ENCODE measurements around the gene SERINC5. TPM values are rescaled to one million over a fixed set of nuclear protein-coding genes. Genes with fewer than 3 reads are reported as not detected.
A peak's percentile ranks its signal among the peaks of the same experiment; 100 is the strongest.

The SERINC5 gene
- total RNA-seq, 1 experiment from 2014 or later: 128 TPM

DNA sequence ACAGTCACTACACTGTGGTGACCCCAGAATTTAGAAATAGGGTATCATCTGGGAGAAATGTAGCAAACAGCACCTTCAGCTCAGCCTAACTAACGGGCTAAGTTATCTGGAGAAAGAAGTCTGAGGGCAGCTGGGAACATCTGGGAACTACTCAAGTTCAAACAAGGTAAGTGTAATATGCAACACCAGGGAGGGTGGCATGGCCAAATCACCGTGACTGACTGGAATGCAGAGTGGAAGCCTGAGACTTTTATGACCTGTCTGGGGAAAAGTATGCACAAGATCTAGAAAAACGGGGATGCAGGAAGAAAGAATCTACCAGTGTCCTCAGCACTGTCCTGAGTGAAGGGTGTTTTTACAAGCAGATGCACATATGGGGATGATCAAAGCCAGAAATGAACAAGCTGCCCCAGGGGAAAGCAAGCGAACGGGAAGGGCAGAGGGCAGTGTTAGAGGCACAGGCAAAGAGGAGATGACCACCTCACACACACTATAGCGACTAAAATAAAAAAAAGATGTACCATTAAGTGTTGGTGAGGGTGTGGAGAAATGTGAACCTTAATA lies 59.9 kb downstream of the SERINC5 start:
- POLR2A ChIA-PET: no interaction called here
- CTCF ChIA-PET: no interaction called here
- Mint-ChIP-seq H3K4me1 (peaks cover 63% of the 10 kb centered on the region), H3K27ac (peak overlapping the region; percentile 71), H3K9me3 (no peaks in the 10 kb centered on the region), H3K4me3 (no peak overlapping the region), H3K36me3 (peaks cover 33% of the 10 kb centered on the region), H3K27me3 (ENCODE audit: low read depth) (no peaks in the 10 kb centered on the region)
- TF ChIP-seq SMAD3 (CRISPR knock-in tag; IDR thresholded peaks at IDR 0.05; ENCODE audit: borderline replicate concordance): no peak
- no peak for DNase-seq (ENCODE audit: low spot score)
- ATAC-seq: no peak

DNA sequence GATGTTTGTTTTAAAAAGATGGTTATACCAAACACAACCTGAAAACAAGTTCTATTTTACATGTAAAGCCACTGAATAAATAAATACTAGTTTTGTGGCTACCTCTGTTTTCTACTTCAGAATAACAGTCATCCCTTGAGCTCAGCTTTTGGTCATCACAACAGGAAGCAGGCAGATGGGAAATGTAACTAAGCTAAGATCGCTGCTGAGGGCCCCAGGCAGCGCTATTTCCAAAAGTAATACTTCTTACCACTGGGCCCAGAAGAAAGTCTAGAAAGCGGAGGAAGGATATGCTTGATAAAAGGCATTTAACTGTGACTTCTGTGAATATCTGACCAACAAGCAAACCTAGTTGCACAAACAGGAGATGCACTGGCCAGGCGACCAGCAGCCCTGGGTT lies 61.4 kb downstream of the SERINC5 start:
- peaks cover 20% of the 10 kb centered on the region for H3K36me3 Mint-ChIP-seq
- H3K9me3 Mint-ChIP-seq: no peaks in the 10 kb centered on the region
- H3K27me3 Mint-ChIP-seq (ENCODE audit: low read depth): no peaks in the 10 kb centered on the region
- H3K4me3 Mint-ChIP-seq: no peak overlapping the region
- ChIA-PET POLR2A (no interaction called here), CTCF (interaction anchor here (0.7 to 1.3 kb wide), 3 partner anchors 9 to 72 kb away, joined by 3 to 4 read pairs (median 3); no protein-coding TSS in a partner anchor)
- peak overlapping the region; percentile 60; the same call in 1 of the 2 replicates for H3K27ac Mint-ChIP-seq
- ATAC-seq: no peak
- DNase-seq (ENCODE audit: low spot score): no peak
- peaks cover 76% of the 10 kb centered on the region for H3K4me1 Mint-ChIP-seq
- TF ChIP-seq, protein P1, sequence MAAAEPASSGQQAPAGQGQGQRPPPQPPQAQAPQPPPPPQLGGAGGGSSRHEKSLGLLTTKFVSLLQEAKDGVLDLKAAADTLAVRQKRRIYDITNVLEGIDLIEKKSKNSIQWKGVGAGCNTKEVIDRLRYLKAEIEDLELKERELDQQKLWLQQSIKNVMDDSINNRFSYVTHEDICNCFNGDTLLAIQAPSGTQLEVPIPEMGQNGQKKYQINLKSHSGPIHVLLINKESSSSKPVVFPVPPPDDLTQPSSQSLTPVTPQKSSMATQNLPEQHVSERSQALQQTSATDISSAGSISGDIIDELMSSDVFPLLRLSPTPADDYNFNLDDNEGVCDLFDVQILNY (CRISPR knock-in tag; IDR thresholded peaks at IDR 0.05): no peak
- TF ChIP-seq MYBL2 (CRISPR knock-in tag; IDR thresholded peaks at IDR 0.05): no peak
- TF ChIP-seq, protein P2, sequence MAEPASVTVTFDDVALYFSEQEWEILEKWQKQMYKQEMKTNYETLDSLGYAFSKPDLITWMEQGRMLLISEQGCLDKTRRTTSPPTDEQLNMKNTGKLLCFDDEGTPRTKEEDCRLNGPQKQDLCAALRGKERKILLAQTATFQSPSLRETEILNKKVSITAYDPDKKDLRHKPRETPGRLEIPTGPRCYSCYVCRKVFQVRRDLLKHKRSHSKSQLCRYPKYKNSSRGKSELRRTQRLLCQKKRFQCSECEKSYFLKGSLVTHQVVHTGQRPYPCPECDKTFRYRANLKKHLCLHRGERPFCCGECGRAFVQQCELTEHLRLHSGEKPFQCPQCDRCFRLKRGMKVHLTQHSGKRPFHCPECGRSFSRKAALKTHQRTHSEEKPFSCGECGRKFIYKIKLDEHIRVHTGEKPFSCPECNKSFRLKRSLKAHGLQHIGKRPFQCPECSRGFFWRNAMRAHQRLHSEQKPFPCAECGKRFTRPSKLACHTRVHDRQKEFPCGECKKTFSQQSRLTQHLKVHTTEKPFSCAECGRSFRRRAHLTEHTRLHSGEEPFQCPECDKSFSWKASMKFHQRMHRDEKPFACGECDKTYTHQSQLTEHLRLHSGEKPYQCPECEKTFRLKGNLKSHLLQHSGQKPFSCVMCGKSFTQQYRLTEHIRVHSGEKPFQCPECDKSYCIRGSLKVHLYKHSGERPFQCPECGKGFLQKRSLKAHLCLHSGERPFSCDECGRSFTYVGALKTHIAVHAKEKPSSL (CRISPR knock-in tag; conservative IDR thresholded peaks at IDR 0.05): no peak

DNA sequence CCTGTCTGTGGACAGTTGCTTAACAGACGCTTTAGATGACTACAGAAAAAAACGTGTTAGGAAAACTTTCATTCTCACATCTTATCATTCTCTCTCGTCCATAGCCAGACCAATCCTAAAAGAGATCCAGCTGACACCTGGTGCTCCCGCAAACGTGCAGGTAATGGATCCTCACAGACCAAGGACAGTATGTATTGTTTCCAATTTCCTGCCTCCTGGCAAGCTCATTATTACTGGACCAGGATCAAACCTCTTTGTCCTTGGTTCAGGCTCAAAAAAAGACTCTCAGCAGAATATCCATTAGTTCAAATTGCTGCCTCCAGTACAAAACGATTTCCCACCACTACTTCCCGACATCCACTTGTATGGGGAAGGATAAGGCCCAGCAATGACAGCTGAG lies 62.4 kb downstream of the SERINC5 start:
- Mint-ChIP-seq H3K4me1 (peaks cover 75% of the 10 kb centered on the region), H3K4me3 (peak overlapping the region; percentile 18; the same call in 1 of the 2 replicates), H3K36me3 (peaks cover 14% of the 10 kb centered on the region; the same call in 1 of the 2 replicates), H3K9me3 (no peaks in the 10 kb centered on the region), H3K27me3 (ENCODE audit: low read depth) (no peaks in the 10 kb centered on the region), H3K27ac (peak overlapping the region; percentile 81)
- ChIA-PET CTCF (interaction anchor here (0.6 to 1.6 kb wide), 4 partner anchors 52 to 110 kb away, joined by 3 to 8 read pairs (median 4); no protein-coding TSS in a partner anchor), POLR2A (interaction anchor here (0.6 kb wide), 1 partner anchor 10 kb away, joined by 3 read pairs; no protein-coding TSS in a partner anchor)
- ATAC-seq (no peak), DNase-seq (ENCODE audit: low spot score) (no peak)
- TF ChIP-seq NFYB (CRISPR knock-in tag; conservative IDR thresholded peaks at IDR 0.05; ENCODE audit: low read depth): no peak

DNA sequence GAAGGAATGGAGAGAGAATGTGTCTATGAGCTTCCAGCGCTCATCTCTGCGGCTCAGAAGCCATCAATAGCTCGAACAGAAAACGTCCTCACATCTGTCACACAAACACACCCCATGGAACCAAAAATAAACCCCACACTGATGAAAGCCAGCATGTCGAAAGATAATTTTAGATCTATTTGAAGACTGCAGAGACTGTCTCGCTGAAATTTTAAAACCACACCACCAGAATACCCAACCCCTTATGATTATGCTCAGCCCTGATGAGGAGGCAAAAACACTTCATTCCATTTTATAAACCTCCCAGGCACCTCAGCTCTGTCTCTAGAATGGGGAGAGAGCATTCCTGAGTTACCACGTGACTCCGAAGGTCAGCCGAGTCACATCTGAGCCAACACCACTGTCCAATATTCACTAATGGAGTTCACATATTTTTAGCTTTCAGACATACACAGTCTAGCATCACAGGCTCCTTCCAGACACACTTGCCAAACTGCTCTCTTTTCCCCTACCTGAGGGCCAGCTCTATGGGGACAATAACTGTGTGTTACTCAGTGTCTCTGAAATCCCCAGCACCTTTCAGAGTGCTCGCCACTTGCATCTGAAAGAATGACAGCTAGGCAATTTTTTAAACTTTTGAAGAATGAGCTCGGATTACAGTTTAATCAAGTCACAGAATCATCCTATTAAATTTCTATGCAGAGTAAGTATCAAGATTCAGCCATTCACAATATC lies 63.2 kb downstream of the SERINC5 start:
- TF ChIP-seq, protein P3, sequence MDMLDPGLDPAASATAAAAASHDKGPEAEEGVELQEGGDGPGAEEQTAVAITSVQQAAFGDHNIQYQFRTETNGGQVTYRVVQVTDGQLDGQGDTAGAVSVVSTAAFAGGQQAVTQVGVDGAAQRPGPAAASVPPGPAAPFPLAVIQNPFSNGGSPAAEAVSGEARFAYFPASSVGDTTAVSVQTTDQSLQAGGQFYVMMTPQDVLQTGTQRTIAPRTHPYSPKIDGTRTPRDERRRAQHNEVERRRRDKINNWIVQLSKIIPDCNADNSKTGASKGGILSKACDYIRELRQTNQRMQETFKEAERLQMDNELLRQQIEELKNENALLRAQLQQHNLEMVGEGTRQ (CRISPR knock-in tag; IDR thresholded peaks at IDR 0.05): peak; percentile 66
- TF ChIP-seq, protein P4, sequence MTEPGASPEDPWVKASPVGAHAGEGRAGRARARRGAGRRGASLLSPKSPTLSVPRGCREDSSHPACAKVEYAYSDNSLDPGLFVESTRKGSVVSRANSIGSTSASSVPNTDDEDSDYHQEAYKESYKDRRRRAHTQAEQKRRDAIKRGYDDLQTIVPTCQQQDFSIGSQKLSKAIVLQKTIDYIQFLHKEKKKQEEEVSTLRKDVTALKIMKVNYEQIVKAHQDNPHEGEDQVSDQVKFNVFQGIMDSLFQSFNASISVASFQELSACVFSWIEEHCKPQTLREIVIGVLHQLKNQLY (CRISPR knock-in tag; IDR thresholded peaks at IDR 0.05): no peak
- TF ChIP-seq, protein P5, sequence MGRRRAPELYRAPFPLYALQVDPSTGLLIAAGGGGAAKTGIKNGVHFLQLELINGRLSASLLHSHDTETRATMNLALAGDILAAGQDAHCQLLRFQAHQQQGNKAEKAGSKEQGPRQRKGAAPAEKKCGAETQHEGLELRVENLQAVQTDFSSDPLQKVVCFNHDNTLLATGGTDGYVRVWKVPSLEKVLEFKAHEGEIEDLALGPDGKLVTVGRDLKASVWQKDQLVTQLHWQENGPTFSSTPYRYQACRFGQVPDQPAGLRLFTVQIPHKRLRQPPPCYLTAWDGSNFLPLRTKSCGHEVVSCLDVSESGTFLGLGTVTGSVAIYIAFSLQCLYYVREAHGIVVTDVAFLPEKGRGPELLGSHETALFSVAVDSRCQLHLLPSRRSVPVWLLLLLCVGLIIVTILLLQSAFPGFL (CRISPR knock-in tag; IDR thresholded peaks at IDR 0.05; ENCODE audit: borderline replicate concordance): no peak
- peak overlapping the region; percentile 81 for H3K27ac Mint-ChIP-seq
- no peaks in the 10 kb centered on the region for H3K9me3 Mint-ChIP-seq
- peak; percentile 11; the same call in 1 of the 2 replicates for ATAC-seq
- no peaks in the 10 kb centered on the region for H3K27me3 Mint-ChIP-seq (ENCODE audit: low read depth)
- ChIA-PET POLR2A (interaction anchor here (0.7 to 1.9 kb wide), 3 partner anchors 63 to 65 kb away, joined by 4 to 8 read pairs (median 7); partner anchors contain the start of gene SERINC5), CTCF (interaction anchor here (1.1 to 1.6 kb wide), 4 partner anchors 51 to 115 kb away, joined by 3 to 8 read pairs (median 4); no protein-coding TSS in a partner anchor)
- peak overlapping the region; percentile 35 for H3K4me3 Mint-ChIP-seq
- no peak for DNase-seq (ENCODE audit: low spot score)
- H3K36me3 Mint-ChIP-seq: peaks cover 10% of the 10 kb centered on the region; the same call in 1 of the 2 replicates
- peaks cover 77% of the 10 kb centered on the region for H3K4me1 Mint-ChIP-seq

Data from WTC11 (cell line).